ENCODE data around the gene MED28. TPM values are rescaled to one million over a fixed set of nuclear protein-coding genes. Genes with fewer than 3 reads are reported as not detected.

MED28 gene
- total RNA-seq, 1 donor from 2014 or later: 92.5 TPM

GRCh38 chr4:17618926-17619325 lies 4.5 kb downstream of the MED28 start:
- Mint-ChIP-seq H3K4me1 (ENCODE audit: unreplicated experiment) (peaks cover 19% of the 10 kb centered on the region), H3K9me3 (no peaks in the 10 kb centered on the region), H3K27me3 (no peaks in the 10 kb centered on the region), H3K4me3 (peak overlapping the region; percentile 23), H3K36me3 (peaks cover 33% of the 10 kb centered on the region), H3K27ac (no peak overlapping the region)
- TF ChIP-seq, protein P1, sequence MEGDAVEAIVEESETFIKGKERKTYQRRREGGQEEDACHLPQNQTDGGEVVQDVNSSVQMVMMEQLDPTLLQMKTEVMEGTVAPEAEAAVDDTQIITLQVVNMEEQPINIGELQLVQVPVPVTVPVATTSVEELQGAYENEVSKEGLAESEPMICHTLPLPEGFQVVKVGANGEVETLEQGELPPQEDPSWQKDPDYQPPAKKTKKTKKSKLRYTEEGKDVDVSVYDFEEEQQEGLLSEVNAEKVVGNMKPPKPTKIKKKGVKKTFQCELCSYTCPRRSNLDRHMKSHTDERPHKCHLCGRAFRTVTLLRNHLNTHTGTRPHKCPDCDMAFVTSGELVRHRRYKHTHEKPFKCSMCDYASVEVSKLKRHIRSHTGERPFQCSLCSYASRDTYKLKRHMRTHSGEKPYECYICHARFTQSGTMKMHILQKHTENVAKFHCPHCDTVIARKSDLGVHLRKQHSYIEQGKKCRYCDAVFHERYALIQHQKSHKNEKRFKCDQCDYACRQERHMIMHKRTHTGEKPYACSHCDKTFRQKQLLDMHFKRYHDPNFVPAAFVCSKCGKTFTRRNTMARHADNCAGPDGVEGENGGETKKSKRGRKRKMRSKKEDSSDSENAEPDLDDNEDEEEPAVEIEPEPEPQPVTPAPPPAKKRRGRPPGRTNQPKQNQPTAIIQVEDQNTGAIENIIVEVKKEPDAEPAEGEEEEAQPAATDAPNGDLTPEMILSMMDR (conservative IDR thresholded peaks at IDR 0.05): no peak
- no peak for DNase-seq (ENCODE audit: extremely low spot score, unreplicated experiment)

- Mint-ChIP-seq H3K4me1 (ENCODE audit: unreplicated experiment) (peaks cover 16% of the 10 kb centered on the region), H3K27me3 (no peaks in the 10 kb centered on the region), H3K36me3 (peaks cover 39% of the 10 kb centered on the region), H3K27ac (no peak overlapping the region), H3K9me3 (no peaks in the 10 kb centered on the region), H3K4me3 (no peak overlapping the region)
- TF ChIP-seq, protein P1 (conservative IDR thresholded peaks at IDR 0.05): no peak
- no peak for DNase-seq (ENCODE audit: extremely low spot score, unreplicated experiment)
These were observed 5.1 kb downstream of the MED28 start for GRCh38 chr4:17619416-17620105.

DNA sequence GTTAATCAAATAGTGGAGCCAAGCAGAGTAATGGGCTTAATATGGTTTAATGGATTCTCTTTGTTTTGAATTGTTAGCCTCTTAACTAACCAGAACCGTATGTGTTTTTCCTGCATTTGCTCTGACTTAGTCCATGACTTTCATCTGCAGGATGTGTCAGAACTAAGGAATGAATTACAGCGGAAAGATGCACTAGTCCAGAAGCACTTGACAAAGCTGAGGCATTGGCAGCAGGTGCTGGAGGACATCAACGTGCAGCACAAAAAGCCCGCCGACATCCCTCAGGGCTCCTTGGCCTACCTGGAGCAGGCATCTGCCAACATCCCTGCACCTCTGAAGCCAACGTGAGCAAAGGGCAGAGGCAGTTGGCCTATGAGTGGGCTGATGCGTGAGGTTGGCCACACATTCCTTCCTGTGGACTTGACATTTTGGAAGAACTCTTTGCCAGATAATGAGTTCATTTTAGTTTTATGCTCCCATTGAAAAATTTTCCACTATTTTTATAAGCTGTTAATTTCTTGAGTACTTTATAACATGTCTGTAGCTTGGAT lies 9.1 kb downstream of the MED28 start:
- peaks cover 47% of the 10 kb centered on the region for H3K36me3 Mint-ChIP-seq
- H3K9me3 Mint-ChIP-seq: no peaks in the 10 kb centered on the region
- no peak overlapping the region for H3K4me3 Mint-ChIP-seq
- TF ChIP-seq, protein P1 (conservative IDR thresholded peaks at IDR 0.05): no peak
- H3K27ac Mint-ChIP-seq: no peak overlapping the region
- H3K4me1 Mint-ChIP-seq (ENCODE audit: unreplicated experiment): no peaks in the 10 kb centered on the region
- H3K27me3 Mint-ChIP-seq: no peaks in the 10 kb centered on the region
- no peak for DNase-seq (ENCODE audit: extremely low spot score, unreplicated experiment)

- no peaks in the 10 kb centered on the region for H3K4me1 Mint-ChIP-seq (ENCODE audit: unreplicated experiment)
- H3K27ac Mint-ChIP-seq: no peak overlapping the region
- H3K27me3 Mint-ChIP-seq: no peaks in the 10 kb centered on the region
- H3K9me3 Mint-ChIP-seq: no peaks in the 10 kb centered on the region
- H3K4me3 Mint-ChIP-seq: no peak overlapping the region
- TF ChIP-seq, protein P1 (conservative IDR thresholded peaks at IDR 0.05): no peak
- no peak for DNase-seq (ENCODE audit: extremely low spot score, unreplicated experiment)
- H3K36me3 Mint-ChIP-seq: peaks cover 53% of the 10 kb centered on the region
These were observed 10.4 kb downstream of the MED28 start for GRCh38 chr4:17624821-17625220.

DNA sequence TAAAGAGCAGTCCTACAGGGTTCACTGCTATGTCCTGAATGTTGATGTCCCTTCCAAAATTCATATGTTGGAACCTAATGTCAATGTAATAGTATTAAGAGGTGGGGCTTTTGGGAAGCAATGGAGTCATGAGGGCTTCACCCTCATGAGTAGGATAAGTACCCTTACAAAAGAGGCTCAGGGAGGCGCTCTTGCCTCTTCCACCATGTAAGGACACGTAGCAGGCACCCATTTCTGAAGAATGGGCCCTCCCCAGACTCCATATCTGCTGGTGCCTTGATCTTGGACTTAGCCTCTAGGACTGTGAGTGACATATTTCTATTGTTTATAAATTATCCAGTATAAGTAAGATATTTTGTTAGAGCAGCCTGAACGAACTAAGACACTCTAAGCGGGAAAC lies 15.8 kb downstream of the MED28 start:
- no peak for DNase-seq (ENCODE audit: extremely low spot score, unreplicated experiment)
- H3K36me3 Mint-ChIP-seq: peaks cover 36% of the 10 kb centered on the region
- no peaks in the 10 kb centered on the region for H3K9me3 Mint-ChIP-seq
- TF ChIP-seq, protein P1 (conservative IDR thresholded peaks at IDR 0.05): no peak
- no peaks in the 10 kb centered on the region for H3K4me1 Mint-ChIP-seq (ENCODE audit: unreplicated experiment)
- no peaks in the 10 kb centered on the region for H3K27me3 Mint-ChIP-seq
- H3K4me3 Mint-ChIP-seq: no peak overlapping the region
- H3K27ac Mint-ChIP-seq: no peak overlapping the region

All from type B pancreatic cell (in vitro differentiated cells).